Measurements from ENCODE around the gene MRPL28. TPM values are rescaled to one million over a fixed set of nuclear protein-coding genes. Genes with fewer than 3 reads are reported as not detected.

The MRPL28 gene
- polyA plus RNA-seq, 3 donors: 68.6 to 88.5 (median 88.1) TPM

DNA sequence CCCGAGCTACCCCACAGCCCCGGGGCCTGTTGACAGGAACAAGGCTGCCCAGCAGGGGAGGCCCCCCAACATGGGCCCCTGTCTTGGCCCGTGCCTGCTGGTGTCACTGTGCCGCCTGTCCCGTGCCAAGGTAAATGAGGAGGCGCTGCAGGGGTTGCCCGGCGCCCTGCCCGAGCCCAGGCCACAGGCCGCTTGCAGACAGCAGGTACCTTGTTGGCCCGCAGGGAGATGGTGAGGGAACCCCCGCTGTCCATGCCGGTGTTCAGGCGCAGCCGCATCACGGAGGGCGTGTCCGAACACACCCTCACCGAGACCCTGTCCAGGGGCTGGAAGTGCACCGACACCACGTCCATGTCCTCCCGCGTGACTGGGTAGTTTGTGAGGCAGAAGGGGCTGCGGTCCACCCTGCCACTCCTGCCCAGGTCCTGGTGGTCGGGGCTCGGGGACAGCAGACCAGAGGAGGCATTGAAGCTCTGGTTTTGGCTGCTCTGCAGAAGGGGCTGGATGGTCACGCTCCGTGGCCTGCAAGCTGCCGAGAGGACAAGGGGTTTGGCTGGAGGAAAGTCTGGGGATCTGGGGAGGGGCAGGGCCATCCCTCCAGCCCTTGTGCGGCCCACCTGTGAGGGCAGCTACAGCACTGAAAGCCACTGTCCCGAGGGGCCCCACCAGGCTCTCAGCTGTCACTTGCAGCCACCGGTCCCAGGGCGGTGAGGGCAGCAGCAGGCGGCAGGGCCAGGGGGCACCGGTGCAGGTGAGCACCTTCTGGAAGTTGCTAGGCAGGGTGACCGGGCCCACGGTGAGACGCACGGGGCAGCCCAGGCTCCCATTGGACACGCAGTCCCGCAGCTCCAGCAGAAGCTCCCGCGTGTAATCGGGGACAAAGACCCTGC, 5.8 kb upstream of the MRPL28 start:
- Mint-ChIP-seq H3K27me3 (ENCODE audit: low read depth in 3 of 3) (peaks cover 2 to 3% (median 2%) of the 10 kb centered on the region in 3 donors), H3K36me3 (peaks cover 29 to 58% of the 10 kb centered on the region in 2 donors), H3K4me3 (no peak overlapping the region), H3K9me3 (no peaks in the 10 kb centered on the region), H3K4me1 (peaks cover 12% of the 10 kb centered on the region), H3K27ac (no peak overlapping the region)
- Histone ChIP-seq H3K9ac (ENCODE audit: insufficient read depth, low read length, poor library complexity, severe bottlenecking) (no peak overlapping the region), H3K4me3 (replicated peaks in 1 of 3; ENCODE audit: low read depth in 2 of 3, low read length in 3 of 3) (no peak overlapping the region), H4K20me1 (ENCODE audit: insufficient read depth, low read length) (peaks cover 31% of the 10 kb centered on the region), H3K4me2 (replicated peaks; ENCODE audit: extremely low read depth, low read length, poor library complexity, severe bottlenecking) (no peak overlapping the region), H3K27me3 (ENCODE audit: control insufficient read depth in 2 of 2, insufficient read depth in 2 of 2, low read length in 2 of 2) (no peaks in the 10 kb centered on the region), H2AFZ (ENCODE audit: insufficient read depth, low read depth, low read length, poor library complexity, severe bottlenecking) (no peak overlapping the region), H3K36me3 (replicated peaks in 1 of 2; ENCODE audit: control insufficient read depth in 1 of 2, insufficient read depth in 2 of 2, low read length in 2 of 2) (peaks cover 56 to 65% of the 10 kb centered on the region in 2 donors), H3K9me3 (replicated peaks in 1 of 2; ENCODE audit: control insufficient read depth in 1 of 2, insufficient read depth in 1 of 2, low read length in 2 of 2) (no peaks in the 10 kb centered on the region), H3K79me2 (ENCODE audit: insufficient read depth, low read length) (peaks cover 25% of the 10 kb centered on the region), H3K4me1 (ENCODE audit: control insufficient read depth in 1 of 2, insufficient read depth in 2 of 2, low read length in 2 of 2) (peaks cover 14 to 19% of the 10 kb centered on the region in 2 donors), H3K27ac (ENCODE audit: low read depth in 1 of 2, low read length in 2 of 2) (no peak overlapping the region)
- no peak for DNase-seq
- intact Hi-C loops (cut with micrococcal nuclease): no loop called here
- 98% methylated on average over 44 of the region's 44 CpGs for WGBS (ENCODE audit: insufficient coverage)
- TF ChIP-seq, protein P1, sequence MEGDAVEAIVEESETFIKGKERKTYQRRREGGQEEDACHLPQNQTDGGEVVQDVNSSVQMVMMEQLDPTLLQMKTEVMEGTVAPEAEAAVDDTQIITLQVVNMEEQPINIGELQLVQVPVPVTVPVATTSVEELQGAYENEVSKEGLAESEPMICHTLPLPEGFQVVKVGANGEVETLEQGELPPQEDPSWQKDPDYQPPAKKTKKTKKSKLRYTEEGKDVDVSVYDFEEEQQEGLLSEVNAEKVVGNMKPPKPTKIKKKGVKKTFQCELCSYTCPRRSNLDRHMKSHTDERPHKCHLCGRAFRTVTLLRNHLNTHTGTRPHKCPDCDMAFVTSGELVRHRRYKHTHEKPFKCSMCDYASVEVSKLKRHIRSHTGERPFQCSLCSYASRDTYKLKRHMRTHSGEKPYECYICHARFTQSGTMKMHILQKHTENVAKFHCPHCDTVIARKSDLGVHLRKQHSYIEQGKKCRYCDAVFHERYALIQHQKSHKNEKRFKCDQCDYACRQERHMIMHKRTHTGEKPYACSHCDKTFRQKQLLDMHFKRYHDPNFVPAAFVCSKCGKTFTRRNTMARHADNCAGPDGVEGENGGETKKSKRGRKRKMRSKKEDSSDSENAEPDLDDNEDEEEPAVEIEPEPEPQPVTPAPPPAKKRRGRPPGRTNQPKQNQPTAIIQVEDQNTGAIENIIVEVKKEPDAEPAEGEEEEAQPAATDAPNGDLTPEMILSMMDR (IDR thresholded peaks at IDR 0.05): no peak

DNA sequence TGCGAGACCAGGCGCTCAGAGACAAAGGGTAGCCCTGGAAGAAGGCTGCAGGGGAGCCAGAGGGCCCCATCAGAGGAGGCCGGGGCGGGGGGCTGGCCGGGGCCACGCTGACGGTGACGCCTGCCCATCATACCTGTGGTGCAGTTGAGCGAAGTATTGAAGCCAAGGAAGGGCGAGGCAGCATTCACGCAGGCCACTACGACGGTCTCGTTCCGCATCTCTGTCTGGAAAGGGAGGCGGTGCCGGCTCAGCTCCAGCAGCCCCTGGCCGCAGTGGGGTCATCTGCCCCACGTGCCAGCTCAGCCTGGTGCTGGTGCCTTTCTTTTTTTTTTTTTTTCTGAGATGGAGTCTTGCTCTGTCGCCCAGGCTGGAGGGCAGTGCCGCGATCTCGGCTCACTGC, 4.9 kb upstream of the MRPL28 start:
- TF ChIP-seq, protein P1 (IDR thresholded peaks at IDR 0.05): no peak
- H4K20me1 ChIP-seq (ENCODE audit: insufficient read depth, low read length): peaks cover 22% of the 10 kb centered on the region

More for the DNA sequence above, 4.9 kb upstream of the MRPL28 start:
- Histone ChIP-seq H2AFZ (ENCODE audit: insufficient read depth, low read depth, low read length, poor library complexity, severe bottlenecking) (no peak overlapping the region), H3K9ac (ENCODE audit: insufficient read depth, low read length, poor library complexity, severe bottlenecking) (no peak overlapping the region), H3K4me2 (replicated peaks; ENCODE audit: extremely low read depth, low read length, poor library complexity, severe bottlenecking) (no peak overlapping the region), H3K79me2 (ENCODE audit: insufficient read depth, low read length) (peaks cover 15% of the 10 kb centered on the region), H3K27ac (ENCODE audit: low read depth in 1 of 2, low read length in 2 of 2) (no peak overlapping the region), H3K4me1 (ENCODE audit: control insufficient read depth in 1 of 2, insufficient read depth in 2 of 2, low read length in 2 of 2) (peaks cover 12 to 17% of the 10 kb centered on the region in 2 donors), H3K9me3 (replicated peaks in 1 of 2; ENCODE audit: control insufficient read depth in 1 of 2, insufficient read depth in 1 of 2, low read length in 2 of 2) (no peaks in the 10 kb centered on the region), H3K4me3 (replicated peaks in 1 of 3; ENCODE audit: low read depth in 2 of 3, low read length in 3 of 3) (no peak overlapping the region), H3K27me3 (ENCODE audit: control insufficient read depth in 2 of 2, insufficient read depth in 2 of 2, low read length in 2 of 2) (no peaks in the 10 kb centered on the region), H3K36me3 (replicated peaks in 1 of 2; ENCODE audit: control insufficient read depth in 1 of 2, insufficient read depth in 2 of 2, low read length in 2 of 2) (peaks cover 56 to 65% of the 10 kb centered on the region in 2 donors)
- Mint-ChIP-seq H3K4me3 (no peak overlapping the region), H3K4me1 (peaks cover 12% of the 10 kb centered on the region), H3K27me3 (ENCODE audit: low read depth in 3 of 3) (peaks cover 0 to 3% (median 2%) of the 10 kb centered on the region in 3 donors), H3K36me3 (peaks cover 29 to 58% of the 10 kb centered on the region in 2 donors), H3K9me3 (no peaks in the 10 kb centered on the region), H3K27ac (no peak overlapping the region)
- DNase-seq: no peak
- 97% methylated on average over 23 of the region's 23 CpGs for WGBS (ENCODE audit: insufficient coverage)
- intact Hi-C loops (cut with micrococcal nuclease): no loop called here

All from CD14-positive monocyte (primary cell).